ENCODE measurements around the gene METAP1. TPM values are rescaled to one million over a fixed set of nuclear protein-coding genes. Genes with fewer than 3 reads are reported as not detected.

METAP1 gene
- total and polyA plus RNA-seq, 2 of the 8 experiments (the other 6 are each of a cell fraction or from before 2014, with no cell fraction given) = 50.6 to 85.2 TPM

DNA sequence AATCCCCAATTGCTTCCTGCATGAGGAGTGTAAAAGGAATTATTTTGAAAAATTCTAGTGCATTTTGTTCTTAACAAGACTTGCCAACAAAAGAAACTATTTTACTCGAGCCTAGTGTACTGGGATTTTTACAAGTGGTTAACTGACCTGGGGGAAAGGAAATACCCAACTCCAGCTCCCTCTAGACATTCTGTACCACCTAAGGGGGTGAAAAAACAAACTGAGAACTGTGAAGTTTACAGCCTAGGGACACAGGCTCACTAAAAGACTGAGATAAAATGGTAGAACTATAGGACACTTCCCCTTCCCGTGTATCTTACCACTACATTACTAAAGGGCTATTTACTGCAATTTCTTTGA, 95.7 kb downstream of the METAP1 start:
- Histone ChIP-seq H2BK120ac (replicated peaks; ENCODE audit: low read depth, low read length) (no peak overlapping the region), H3K23me2 (ENCODE audit: low read depth, low read length) (peaks cover 7% of the 10 kb centered on the region), H3K4me1 (replicated peaks in 1 of 4; ENCODE audit: control insufficient read depth in 3 of 4, insufficient read depth in 4 of 4, low read length in 3 of 4) (peaks cover 0 to 4% (median 1%) of the 10 kb centered on the region in 4 experiments; a peak in 1 of 7 replicates), H3K23ac (ENCODE audit: insufficient read length) (no peak overlapping the region), H3K18ac (ENCODE audit: extremely low read depth, low read length) (no peak overlapping the region), H3K79me2 (ENCODE audit: control insufficient read depth in 1 of 2, insufficient read depth in 2 of 2, low read length in 2 of 2) (peaks cover 3 to 36% of the 10 kb centered on the region in 2 experiments; a peak in 3 of 4 replicates), H3K4ac (replicated peaks; ENCODE audit: insufficient read length, low read depth, low read length) (no peak overlapping the region), H2BK20ac (ENCODE audit: low read length) (no peak overlapping the region), H4K8ac (ENCODE audit: extremely low read depth, insufficient read depth, low read length) (no peak overlapping the region), H3K9ac (replicated peaks in 1 of 4; ENCODE audit: extremely low read depth in 1 of 4, low read depth in 3 of 4, low read length in 3 of 4) (no peak overlapping the region), H4K20me1 (replicated peaks in 1 of 2; ENCODE audit: control insufficient read depth in 1 of 2, insufficient read depth in 2 of 2, low read length in 2 of 2) (no peaks in the 10 kb centered on the region), H3K4me3 (ENCODE audit: extremely low read depth in 1 of 4, insufficient read depth in 2 of 4, low read depth in 3 of 4, low read length in 4 of 4) (peak overlapping the region in 1 of 4 experiments; percentile 3; a peak in 1 of 8 replicates), H3K27me3 (replicated peaks in 1 of 4; ENCODE audit: control insufficient read depth in 3 of 4, extremely low read depth in 1 of 4, insufficient read depth in 3 of 4, low read length in 3 of 4) (no peaks in the 10 kb centered on the region), H3K79me1 (ENCODE audit: low read depth, low read length) (no peaks in the 10 kb centered on the region; the same call in 1 of the 2 replicates), H2AFZ (ENCODE audit: low read length) (no peak overlapping the region), H3K27ac (ENCODE audit: low read depth, low read length) (no peak overlapping the region), H2BK12ac (ENCODE audit: low read depth, low read length) (no peak overlapping the region), H3K36me3 (ENCODE audit: control insufficient read depth in 2 of 4, insufficient read depth in 4 of 4, low read length in 3 of 4) (no peaks in the 10 kb centered on the region), H3K56ac (replicated peaks; ENCODE audit: insufficient read length, low read depth, low read length) (no peak overlapping the region), H2BK15ac (ENCODE audit: low read length) (no peak overlapping the region), H2AK5ac (ENCODE audit: low read depth, low read length) (no peak overlapping the region), H3K14ac (ENCODE audit: insufficient read length) (no peak overlapping the region), H3K4me2 (ENCODE audit: insufficient read depth in 1 of 2, low read depth in 2 of 2, low read length in 2 of 2) (no peak overlapping the region), H4K5ac (ENCODE audit: insufficient read length, low read depth, low read length) (no peak overlapping the region), H4K91ac (replicated peaks; ENCODE audit: insufficient read length, low read length) (no peak overlapping the region), H3K9me3 (ENCODE audit: insufficient read depth in 2 of 2, low read depth in 1 of 2, low read length in 1 of 2) (no peaks in the 10 kb centered on the region), H2BK5ac (ENCODE audit: low read depth, low read length) (no peak overlapping the region)
- 65% methylated on average over 2 of the region's 2 CpGs; no CpG with 5 or more reads in 1 of the 2 experiments for WGBS, 2 experiments (ENCODE audit: extremely low coverage in 1 of 2, insufficient coverage in 1 of 2, insufficient read length in 1 of 2, insufficient replicate concordance in 2 of 2, low coverage in 1 of 2, low lambda C conversion rate in 2 of 2, missing lambda C conversion rate in 1 of 2)
- FAIRE-seq (no peak), DNase-seq (ENCODE audit: low read depth in 1 of 2, low spot score in 2 of 2) (no peak)
- ChIA-PET POLR2A (ENCODE audit: partially characterized antibody) (interaction anchor here (0.7 to 1.0 kb wide), 3 partner anchors 29 to 350 kb away, joined by 3 to 4 read pairs (median 3); no protein-coding TSS in a partner anchor), CTCF (ENCODE audit: partially characterized antibody) (interaction anchor here (0.9 kb wide), 1 partner anchor 26 kb away, joined by 3 read pairs; no protein-coding TSS in a partner anchor)
- TF ChIP-seq E2F6 (IDR thresholded peaks at IDR 0.05) (no peak), ZNF274 (IDR thresholded peaks at IDR 0.05; ENCODE audit: borderline replicate concordance, extremely low read depth, low read length) (no peak), CBX8 (IDR thresholded peaks at IDR 0.05; ENCODE audit: borderline replicate concordance, low read depth, low read length) (no peak), GABPA (IDR thresholded peaks at IDR 0.05; ENCODE audit: borderline replicate concordance, insufficient read depth, low read length) (no peak), CTBP2 (IDR thresholded peaks at IDR 0.05; ENCODE audit: borderline replicate concordance, insufficient read depth, insufficient read length, low read length) (no peak), RNF2 (IDR thresholded peaks at IDR 0.05; ENCODE audit: borderline replicate concordance, low read depth, low read length, missing control alignments, poor library complexity, severe bottlenecking) (no peak), NANOG (IDR thresholded peaks at IDR 0.05; ENCODE audit: insufficient read depth, low read depth, low read length, poor library complexity, severe bottlenecking) (no peak), CEBPB (IDR thresholded peaks at IDR 0.05; ENCODE audit: low read depth, low read length) (no peak), TAF1 (IDR thresholded peaks at IDR 0.05; ENCODE audit: low read depth, low read length) (no peak), TEAD4 (IDR thresholded peaks at IDR 0.05; ENCODE audit: low read depth, low read length) (no peak)
